ENCODE measurements around the gene PRCP. TPM values are rescaled to one million over a fixed set of nuclear protein-coding genes. Genes with fewer than 3 reads are reported as not detected.
"Not testable (repeated sequence)": the region's sequence is repeated elsewhere in the genome, so short reads cannot be mapped to it uniquely, and the experiment has no call there.

Gene PRCP
- total RNA-seq, 1 donor from 2014 or later = 29.8 TPM

GRCh38 chr11:82924522-82925224, 24.4 kb upstream of the PRCP start:
- Mint-ChIP-seq H3K27ac (peak overlapping the region; percentile 81), H3K4me3 (peak overlapping the region; percentile 15), H3K36me3 (ENCODE audit: low read depth) (peaks cover 17% of the 10 kb centered on the region), H3K27me3 (no peaks in the 10 kb centered on the region), H3K9me3 (peaks cover 4% of the 10 kb centered on the region), H3K4me1 (peaks cover 84% of the 10 kb centered on the region)
- POLR2A ChIA-PET = interaction anchor here (0.7 to 4.6 kb wide), 11 partner anchors 16 to 232 kb away, joined by 3 to 39 read pairs (median 5); partner anchors contain the start of genes DDIAS, PCF11, PRCP and RAB30
- TF ChIP-seq, protein P1, sequence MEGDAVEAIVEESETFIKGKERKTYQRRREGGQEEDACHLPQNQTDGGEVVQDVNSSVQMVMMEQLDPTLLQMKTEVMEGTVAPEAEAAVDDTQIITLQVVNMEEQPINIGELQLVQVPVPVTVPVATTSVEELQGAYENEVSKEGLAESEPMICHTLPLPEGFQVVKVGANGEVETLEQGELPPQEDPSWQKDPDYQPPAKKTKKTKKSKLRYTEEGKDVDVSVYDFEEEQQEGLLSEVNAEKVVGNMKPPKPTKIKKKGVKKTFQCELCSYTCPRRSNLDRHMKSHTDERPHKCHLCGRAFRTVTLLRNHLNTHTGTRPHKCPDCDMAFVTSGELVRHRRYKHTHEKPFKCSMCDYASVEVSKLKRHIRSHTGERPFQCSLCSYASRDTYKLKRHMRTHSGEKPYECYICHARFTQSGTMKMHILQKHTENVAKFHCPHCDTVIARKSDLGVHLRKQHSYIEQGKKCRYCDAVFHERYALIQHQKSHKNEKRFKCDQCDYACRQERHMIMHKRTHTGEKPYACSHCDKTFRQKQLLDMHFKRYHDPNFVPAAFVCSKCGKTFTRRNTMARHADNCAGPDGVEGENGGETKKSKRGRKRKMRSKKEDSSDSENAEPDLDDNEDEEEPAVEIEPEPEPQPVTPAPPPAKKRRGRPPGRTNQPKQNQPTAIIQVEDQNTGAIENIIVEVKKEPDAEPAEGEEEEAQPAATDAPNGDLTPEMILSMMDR (IDR thresholded peaks at IDR 0.05) = no peak
- intact Hi-C loops (cut with micrococcal nuclease) = loop anchor here (5.0 kb wide), 1 partner anchor 268 kb away; the partner anchor contains the start of gene ANKRD42
- no peak for DNase-seq
- peak; percentile 58 for ATAC-seq (ENCODE audit: low read depth)
- CTCF ChIA-PET = interaction anchor here (0.6 to 4.9 kb wide), 7 partner anchors 10 to 232 kb away, joined by 3 to 34 read pairs (median 4); partner anchors contain the start of genes DDIAS and PCF11

DNA sequence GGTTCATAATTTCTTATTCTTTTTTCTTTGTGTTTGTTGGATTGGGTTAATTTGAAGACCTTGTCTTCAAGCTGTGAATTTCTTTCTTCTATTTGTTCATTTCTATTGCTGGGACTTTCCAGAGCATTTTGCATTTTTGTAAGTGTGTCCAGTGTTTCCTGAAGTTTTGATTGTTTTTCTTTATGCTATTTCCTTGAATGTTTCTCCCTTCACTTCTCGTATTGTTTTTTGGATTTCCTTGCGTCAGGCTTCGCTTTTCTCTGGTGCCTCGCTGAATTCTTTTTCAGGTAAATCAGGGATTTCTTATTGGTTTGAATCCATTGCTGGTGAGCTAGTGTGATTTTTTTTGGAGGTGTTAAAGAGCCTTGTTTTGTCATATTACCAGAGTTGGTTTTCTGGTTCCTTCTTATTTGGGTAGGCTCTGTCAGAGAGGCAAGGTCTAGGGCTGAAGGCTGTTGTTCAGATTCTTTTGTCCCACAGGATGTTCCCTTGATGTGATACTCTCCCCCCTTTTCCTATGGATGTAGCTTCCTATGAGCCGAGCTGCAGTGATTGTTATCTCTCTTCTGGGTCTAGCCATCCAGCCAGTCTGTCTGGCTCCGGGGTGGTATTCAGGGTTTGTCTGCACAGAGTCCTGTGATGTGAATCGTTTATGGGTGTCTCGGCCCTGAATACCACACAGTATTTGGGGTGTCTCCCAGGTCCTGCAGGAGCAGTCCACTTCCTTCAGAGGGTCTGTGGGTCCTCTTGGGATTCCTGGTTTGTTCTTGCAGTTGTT, 22.4 kb upstream of the PRCP start:
- H3K4me3 Mint-ChIP-seq = peak overlapping the region; percentile 66
- DNase-seq; ATAC-seq (ENCODE audit: low read depth); H3K27me3 Mint-ChIP-seq: not testable (repeated sequence)
- H3K4me1 Mint-ChIP-seq = peaks cover 84% of the 10 kb centered on the region
- CTCF ChIA-PET = interaction anchor here (1.0 to 1.5 kb wide), 2 partner anchors 55 to 144 kb away, joined by 3 to 4 read pairs; no protein-coding TSS in a partner anchor
- H3K27ac Mint-ChIP-seq = peak overlapping the region; percentile 84
- H3K9me3 Mint-ChIP-seq = peaks cover 15% of the 10 kb centered on the region
- intact Hi-C loops (cut with micrococcal nuclease) = loop anchor here (5.0 kb wide), 1 partner anchor 270 kb away; the partner anchor contains the start of gene ANKRD42
- POLR2A ChIA-PET = interaction anchor here (0.6 to 4.6 kb wide), 6 partner anchors 22 to 280 kb away, joined by 3 to 39 read pairs (median 4); partner anchors contain the start of genes DDIAS, PCF11 and PRCP
- peaks cover 33% of the 10 kb centered on the region for H3K36me3 Mint-ChIP-seq (ENCODE audit: low read depth)

GRCh38 chr11:82920227-82920626, 20.0 kb upstream of the PRCP start:
- DNase-seq; CTCF ChIA-PET; H3K27me3 Mint-ChIP-seq; ATAC-seq (ENCODE audit: low read depth): not testable (repeated sequence)
- Mint-ChIP-seq H3K4me1 (peaks cover 76% of the 10 kb centered on the region), H3K4me3 (peak overlapping the region; percentile 73), H3K9me3 (peaks cover 16% of the 10 kb centered on the region), H3K27ac (peak overlapping the region; percentile 92), H3K36me3 (ENCODE audit: low read depth) (peaks cover 36% of the 10 kb centered on the region)
- intact Hi-C loops (cut with micrococcal nuclease) = loop anchor here (1.0 to 5.0 kb wide), 2 partner anchors 143 to 272 kb away; partner anchors contain the start of gene ANKRD42
- POLR2A ChIA-PET = interaction anchor here (0.6 to 2.4 kb wide), 10 partner anchors 12 to 240 kb away, joined by 3 to 26 read pairs (median 4); partner anchors contain the start of genes DDIAS, PCF11 and RAB30

DNA sequence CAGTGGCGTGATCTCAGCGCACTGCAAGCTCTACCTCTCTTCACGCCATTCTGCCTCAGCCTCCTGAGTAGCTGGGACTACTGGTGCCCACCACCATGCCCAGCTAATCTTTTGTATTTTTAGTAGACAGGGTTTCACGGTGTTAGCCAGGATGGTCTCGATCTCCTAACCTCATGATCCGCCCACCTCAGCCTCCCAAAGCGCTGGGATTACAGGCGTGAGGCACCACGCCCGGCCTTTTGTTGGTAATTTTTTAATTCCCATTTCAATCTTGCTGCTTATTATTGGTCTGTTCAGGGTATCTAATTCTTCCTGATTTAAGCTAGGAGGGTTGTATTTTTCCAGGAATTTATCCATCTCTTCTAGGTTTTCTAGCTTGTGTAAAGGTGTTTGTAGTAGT, 19.6 kb upstream of the PRCP start:
- ATAC-seq (ENCODE audit: low read depth); CTCF ChIA-PET; DNase-seq; H3K27me3 Mint-ChIP-seq: not testable (repeated sequence)
- intact Hi-C loops (cut with micrococcal nuclease) = loop anchor here (1.0 to 5.0 kb wide), 2 partner anchors 144 to 273 kb away; partner anchors contain the start of gene ANKRD42
- Mint-ChIP-seq H3K4me1 (peaks cover 73% of the 10 kb centered on the region), H3K4me3 (peak overlapping the region; percentile 73), H3K9me3 (peaks cover 16% of the 10 kb centered on the region), H3K27ac (peak overlapping the region; percentile 92), H3K36me3 (ENCODE audit: low read depth) (peaks cover 36% of the 10 kb centered on the region)
- POLR2A ChIA-PET = interaction anchor here (0.6 to 2.4 kb wide), 10 partner anchors 11 to 240 kb away, joined by 3 to 26 read pairs (median 4); partner anchors contain the start of genes DDIAS, PCF11 and RAB30

- H3K9me3 Mint-ChIP-seq = peaks cover 6% of the 10 kb centered on the region
Measured at GRCh38 chr11:82909015-82909640, 8.9 kb upstream of the PRCP start.

More at GRCh38 chr11:82909015-82909640, 8.9 kb upstream of the PRCP start:
- no peak for ATAC-seq (ENCODE audit: low read depth)
- no peak overlapping the region for H3K4me3 Mint-ChIP-seq
- peaks cover 6% of the 10 kb centered on the region for H3K36me3 Mint-ChIP-seq (ENCODE audit: low read depth)
- peak overlapping the region; percentile 57 for H3K27ac Mint-ChIP-seq
- POLR2A ChIA-PET = interaction anchor here (1.0 to 1.2 kb wide), 3 partner anchors 11 to 18 kb away, joined by 3 to 4 read pairs (median 3); no protein-coding TSS in a partner anchor
- TF ChIP-seq, protein P1 (IDR thresholded peaks at IDR 0.05) = no peak
- CTCF ChIA-PET = interaction anchor here (1.6 to 6.1 kb wide), 2 partner anchors 17 to 341 kb away, joined by 7 to 34 read pairs; no protein-coding TSS in a partner anchor
- intact Hi-C loops (cut with micrococcal nuclease) = loop anchor here (5.0 kb wide), 1 partner anchor 68 kb away; no protein-coding TSS in a partner anchor
- peaks cover 32% of the 10 kb centered on the region for H3K4me1 Mint-ChIP-seq
- H3K27me3 Mint-ChIP-seq = no peaks in the 10 kb centered on the region
- no peak for DNase-seq
